Measurements from ENCODE around the gene ANKS1A.

ANKS1A gene

DNA sequence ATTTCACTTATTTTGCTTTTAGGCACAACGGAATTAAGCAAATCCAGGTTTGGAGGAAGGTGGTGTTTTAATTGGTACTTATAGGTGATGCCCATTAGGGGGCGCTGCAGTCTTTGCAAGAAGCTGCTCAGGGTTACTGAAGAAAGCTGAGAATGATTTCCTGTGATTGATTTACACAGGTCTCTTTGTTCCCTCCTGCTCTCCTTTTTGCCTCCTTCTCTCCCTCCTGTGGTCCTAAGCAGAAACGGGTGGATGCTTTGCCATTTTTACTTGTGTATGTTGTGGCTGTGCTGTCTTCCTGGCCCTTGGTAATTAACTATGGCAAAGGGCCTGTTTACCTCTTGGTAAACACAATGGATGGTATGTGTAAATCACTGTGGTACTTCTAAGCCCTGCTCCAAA, 97.8 kb downstream of the ANKS1A start:
- no peaks in the 10 kb centered on the region for H3K27me3 ChIP-seq (replicated peaks; ENCODE audit: insufficient read depth, low read length)
- H3K36me3 ChIP-seq (replicated peaks; ENCODE audit: insufficient read depth, low read length) = no peaks in the 10 kb centered on the region
- H2AFZ ChIP-seq (ENCODE audit: low read length) = no peak overlapping the region
- no peaks in the 10 kb centered on the region for H4K20me1 ChIP-seq (ENCODE audit: insufficient read depth, low read length)
- H3K79me2 ChIP-seq (ENCODE audit: low read length) = no peaks in the 10 kb centered on the region
- H3K9me2 ChIP-seq (replicated peaks; ENCODE audit: insufficient read depth, low read length) = no peaks in the 10 kb centered on the region
- H3K4me1 ChIP-seq (ENCODE audit: low read length) = peaks cover 14% of the 10 kb centered on the region
- TF ChIP-seq, protein P1, sequence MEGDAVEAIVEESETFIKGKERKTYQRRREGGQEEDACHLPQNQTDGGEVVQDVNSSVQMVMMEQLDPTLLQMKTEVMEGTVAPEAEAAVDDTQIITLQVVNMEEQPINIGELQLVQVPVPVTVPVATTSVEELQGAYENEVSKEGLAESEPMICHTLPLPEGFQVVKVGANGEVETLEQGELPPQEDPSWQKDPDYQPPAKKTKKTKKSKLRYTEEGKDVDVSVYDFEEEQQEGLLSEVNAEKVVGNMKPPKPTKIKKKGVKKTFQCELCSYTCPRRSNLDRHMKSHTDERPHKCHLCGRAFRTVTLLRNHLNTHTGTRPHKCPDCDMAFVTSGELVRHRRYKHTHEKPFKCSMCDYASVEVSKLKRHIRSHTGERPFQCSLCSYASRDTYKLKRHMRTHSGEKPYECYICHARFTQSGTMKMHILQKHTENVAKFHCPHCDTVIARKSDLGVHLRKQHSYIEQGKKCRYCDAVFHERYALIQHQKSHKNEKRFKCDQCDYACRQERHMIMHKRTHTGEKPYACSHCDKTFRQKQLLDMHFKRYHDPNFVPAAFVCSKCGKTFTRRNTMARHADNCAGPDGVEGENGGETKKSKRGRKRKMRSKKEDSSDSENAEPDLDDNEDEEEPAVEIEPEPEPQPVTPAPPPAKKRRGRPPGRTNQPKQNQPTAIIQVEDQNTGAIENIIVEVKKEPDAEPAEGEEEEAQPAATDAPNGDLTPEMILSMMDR (IDR thresholded peaks at IDR 0.05; ENCODE audit: low read length) = peak; percentile 70
- TF ChIP-seq EZH2 (optimal IDR thresholded peaks at IDR 0.05; ENCODE audit: low read depth, low read length) = no peak
- no peak overlapping the region for H3K9ac ChIP-seq (ENCODE audit: low read length)
- H3K4me3 ChIP-seq (ENCODE audit: low read length) = no peak overlapping the region
- H3K27ac ChIP-seq (ENCODE audit: low read length) = no peak overlapping the region
- no peak overlapping the region for H3K4me2 ChIP-seq (ENCODE audit: low read depth, low read length)
- DNase-seq = peak; percentile 48
- H3K9me3 ChIP-seq (replicated peaks; ENCODE audit: insufficient read depth, low read length) = no peaks in the 10 kb centered on the region
- peaks cover 8% of the 10 kb centered on the region; the same call in 1 of the 2 replicates for H3F3A ChIP-seq (ENCODE audit: insufficient read depth, low read length)

GRCh38 chr6:34987506-34987905, 98.5 kb downstream of the ANKS1A start:
- H2AFZ ChIP-seq (ENCODE audit: low read length) = no peak overlapping the region
- H3K4me2 ChIP-seq (ENCODE audit: low read depth, low read length) = no peak overlapping the region
- H4K20me1 ChIP-seq (ENCODE audit: insufficient read depth, low read length) = no peaks in the 10 kb centered on the region
- no peak overlapping the region for H3K27ac ChIP-seq (ENCODE audit: low read length)
- H3K9me3 ChIP-seq (replicated peaks; ENCODE audit: insufficient read depth, low read length) = no peaks in the 10 kb centered on the region
- H3K4me3 ChIP-seq (ENCODE audit: low read length) = no peak overlapping the region
- peaks cover 8% of the 10 kb centered on the region; the same call in 1 of the 2 replicates for H3F3A ChIP-seq (ENCODE audit: insufficient read depth, low read length)
- peaks cover 14% of the 10 kb centered on the region for H3K4me1 ChIP-seq (ENCODE audit: low read length)
- no peaks in the 10 kb centered on the region for H3K36me3 ChIP-seq (replicated peaks; ENCODE audit: insufficient read depth, low read length)
- H3K9ac ChIP-seq (ENCODE audit: low read length) = no peak overlapping the region
- no peak for TF ChIP-seq EZH2 (optimal IDR thresholded peaks at IDR 0.05; ENCODE audit: low read depth, low read length)
- TF ChIP-seq, protein P1 (IDR thresholded peaks at IDR 0.05; ENCODE audit: low read length) = no peak
- TF ChIP-seq EZH2phosphoT487 (IDR thresholded peaks at IDR 0.05; ENCODE audit: low read length) = no peak
- H3K9me2 ChIP-seq (replicated peaks; ENCODE audit: insufficient read depth, low read length) = no peaks in the 10 kb centered on the region
- H3K27me3 ChIP-seq (replicated peaks; ENCODE audit: insufficient read depth, low read length) = no peaks in the 10 kb centered on the region
- DNase-seq = no peak
- H3K79me2 ChIP-seq (ENCODE audit: low read length) = no peaks in the 10 kb centered on the region

DNA sequence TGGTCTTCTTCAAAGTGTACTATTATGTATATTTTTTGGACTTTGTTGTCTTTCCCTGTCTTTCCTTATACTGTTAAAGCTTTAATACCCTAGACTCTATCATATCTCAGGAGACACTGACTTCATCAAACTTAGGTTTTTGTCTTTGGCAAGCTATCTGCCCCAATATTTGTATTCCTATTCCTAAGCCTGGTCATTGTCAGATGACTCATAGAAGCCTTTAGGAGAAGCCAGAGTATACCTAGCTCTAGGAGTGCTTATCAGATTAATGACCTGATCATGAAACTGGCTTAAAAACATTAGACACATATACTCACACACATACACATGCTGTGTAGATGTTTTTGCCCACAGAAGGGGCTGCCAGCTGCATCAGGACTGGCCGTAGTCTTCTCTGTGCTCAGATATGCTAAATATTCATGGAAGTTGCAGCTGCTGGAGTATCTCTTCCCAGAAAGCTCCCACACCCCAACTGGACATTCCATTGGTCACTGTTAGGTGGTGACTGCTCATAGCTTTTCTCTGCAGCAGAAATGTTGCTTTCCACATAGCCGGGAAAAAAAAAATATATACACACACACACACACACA, 102.0 kb downstream of the ANKS1A start:
- Histone ChIP-seq H3K9me3 (replicated peaks; ENCODE audit: insufficient read depth, low read length) (no peaks in the 10 kb centered on the region), H3F3A (ENCODE audit: insufficient read depth, low read length) (no peaks in the 10 kb centered on the region), H3K4me2 (ENCODE audit: low read depth, low read length) (no peak overlapping the region), H3K36me3 (replicated peaks; ENCODE audit: insufficient read depth, low read length) (no peaks in the 10 kb centered on the region), H2AFZ (ENCODE audit: low read length) (no peak overlapping the region), H3K27ac (ENCODE audit: low read length) (no peak overlapping the region), H4K20me1 (ENCODE audit: insufficient read depth, low read length) (no peaks in the 10 kb centered on the region), H3K4me1 (ENCODE audit: low read length) (peaks cover under 1% of the 10 kb centered on the region; the same call in 1 of the 2 replicates), H3K9me2 (replicated peaks; ENCODE audit: insufficient read depth, low read length) (no peaks in the 10 kb centered on the region), H3K27me3 (replicated peaks; ENCODE audit: insufficient read depth, low read length) (no peaks in the 10 kb centered on the region), H3K9ac (ENCODE audit: low read length) (no peak overlapping the region), H3K4me3 (ENCODE audit: low read length) (no peak overlapping the region), H3K79me2 (ENCODE audit: low read length) (no peaks in the 10 kb centered on the region)
- TF ChIP-seq EZH2 (optimal IDR thresholded peaks at IDR 0.05; ENCODE audit: low read depth, low read length) (no peak), EZH2phosphoT487 (IDR thresholded peaks at IDR 0.05; ENCODE audit: low read length) (no peak)
- TF ChIP-seq, protein P1 (IDR thresholded peaks at IDR 0.05; ENCODE audit: low read length) = no peak
- no peak for DNase-seq

All from MM.1S (cell line).